ENCODE measurements around the gene XIAP. TPM values are rescaled to one million over a fixed set of nuclear protein-coding genes. Genes with fewer than 3 reads are reported as not detected.
A peak's percentile ranks its signal among the peaks of the same experiment; 100 is the strongest.

Gene XIAP
- total RNA-seq, 1 donor from 2014 or later = 22.6 TPM

- no peak for DNase-seq (ENCODE audit: low spot score)
Measured at GRCh38 chrX:123960956-123961267, 101.1 kb downstream of the XIAP start.

- DNase-seq (ENCODE audit: low spot score) = peak; percentile 86
Measured at GRCh38 chrX:123961268-123962005, 101.6 kb downstream of the XIAP start, which contains the start of gene STAG2. STAG2 (plus strand) TSS chrX:123961706; CDS start chrX:124022628, 60,922 bp downstream.

- DNase-seq (ENCODE audit: low spot score) = no peak
Measured at GRCh38 chrX:123962006-123962467, 102.2 kb downstream of the XIAP start.

GRCh38 chrX:123962794-123963373, 103.0 kb downstream of the XIAP start:
- peak; percentile 96 for DNase-seq (ENCODE audit: low spot score)

Other genes starting within 250 kb of the XIAP start
- gene THOC2, start 127.0 kb upstream of the XIAP start, total RNA-seq (ENCODE audit: insufficient read depth, low replicate concordance) = 111 TPM
- 67.7 TPM for gene STAG2, start 101.7 kb downstream of the XIAP start, total RNA-seq (ENCODE audit: insufficient read depth, low replicate concordance)

All from umbilical cord (tissue), 2 donors.